T-helper 17 cell (primary cell): ENCODE results near the gene TMEM11. TPM values are rescaled to one million over a fixed set of nuclear protein-coding genes. Genes with fewer than 3 reads are reported as not detected.
A peak's percentile ranks its signal among the peaks of the same experiment; 100 is the strongest.
"Not testable (repeated sequence)": the region's sequence is repeated elsewhere in the genome, so short reads cannot be mapped to it uniquely, and the experiment has no call there.

Experiments used
- ATAC-seq: fragments of 150-1000 bp; cut with Tn5 transposase; 2 replicates; pipeline ENCODE4 v1.10.0; 2021; ENCODE audit warnings: mild to moderate bottlenecking, moderate library complexity
- DNase-seq, 3 donors: peaks; one replicate each; pipeline versions ENCODE4 v3.0.0 to v3.0.0-alpha.2; 2020 to 2021
- H3K9me3 ChIP-seq: one replicate; pipeline ENCODE4 v1.7.0; 2013; ENCODE audit warnings: low read length, mild to moderate bottlenecking; ENCODE audit not compliant: control insufficient read depth, poor library complexity, severe bottlenecking
- H3K27ac Mint-ChIP-seq: one replicate; pipeline ENCODE4 v1.8.0; 2022; ENCODE audit warnings: mild to moderate bottlenecking, moderate library complexity, mixed read lengths
- H3K27me3 Mint-ChIP-seq: one replicate; pipeline ENCODE4 v1.8.0; 2022; ENCODE audit warnings: mixed read lengths
- H3K36me3 Mint-ChIP-seq: one replicate; pipeline ENCODE4 v1.8.0; 2022; ENCODE audit warnings: low read depth, mixed read lengths
- H3K4me1 Mint-ChIP-seq: one replicate; pipeline ENCODE4 v1.8.0; 2022; ENCODE audit warnings: mild to moderate bottlenecking, mixed read lengths
- H3K4me3 Mint-ChIP-seq: one replicate; pipeline ENCODE4 v1.8.0; 2022; ENCODE audit warnings: mild to moderate bottlenecking, moderate library complexity, mixed read lengths
- total RNA-seq, 4 donors: library from RNA in 2 of 4; stranded (reverse) in 2 of 4; gene quantifications; one replicate each; pipeline ENCODE4 v1.2.3 and lab custom pipeline; 2022 to 2026

TMEM11 gene
- total RNA-seq, 2 donors from 2014 or later, result 10.3 to 17.2 TPM

DNA sequence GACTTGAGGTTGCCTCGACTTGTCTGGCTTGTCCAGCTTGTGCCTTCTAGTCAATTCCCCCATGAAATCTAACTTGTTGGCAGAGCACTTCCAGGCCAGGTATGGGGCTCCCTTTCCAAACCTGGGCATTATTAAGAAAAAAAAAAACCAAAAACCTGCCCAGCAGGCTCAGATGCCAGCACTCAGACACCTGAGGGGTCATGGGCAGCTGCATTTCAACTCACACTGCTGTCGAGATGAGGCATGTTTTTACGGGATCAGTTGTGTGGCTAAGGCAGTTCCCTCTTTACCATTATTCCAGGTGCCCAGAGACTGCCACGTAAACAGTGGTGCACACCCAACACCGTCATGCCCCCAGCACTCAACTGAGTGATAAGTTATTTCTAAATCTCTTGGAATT is 17.8 kb downstream of the TMEM11 start:
- no peaks in the 10 kb centered on the region for H3K27me3 Mint-ChIP-seq
- peaks cover 2% of the 10 kb centered on the region for H3K36me3 Mint-ChIP-seq
- DNase-seq (no peak), ATAC-seq (no peak)
- no peaks in the 10 kb centered on the region for H3K9me3 ChIP-seq
- H3K27ac Mint-ChIP-seq, result no peak overlapping the region
- no peak overlapping the region for H3K4me3 Mint-ChIP-seq
- peaks cover 16% of the 10 kb centered on the region for H3K4me1 Mint-ChIP-seq

- H3K36me3 Mint-ChIP-seq, result peaks cover 2% of the 10 kb centered on the region
- peak overlapping the region; percentile 80 for H3K27ac Mint-ChIP-seq
- H3K9me3 ChIP-seq, result no peaks in the 10 kb centered on the region
- no peak for DNase-seq
- H3K4me1 Mint-ChIP-seq, result peaks cover 7% of the 10 kb centered on the region
- no peaks in the 10 kb centered on the region for H3K27me3 Mint-ChIP-seq
- no peak for ATAC-seq
- no peak overlapping the region for H3K4me3 Mint-ChIP-seq
Observed at GRCh38 chr17:21194703-21195102, 19.3 kb downstream of the TMEM11 start.

GRCh38 chr17:21194226-21194625 is 19.7 kb downstream of the TMEM11 start:
- ATAC-seq, result no peak
- H3K4me3 Mint-ChIP-seq, result no peak overlapping the region
- no peak for DNase-seq
- H3K27me3 Mint-ChIP-seq, result no peaks in the 10 kb centered on the region
- H3K36me3 Mint-ChIP-seq, result peaks cover 2% of the 10 kb centered on the region
- no peaks in the 10 kb centered on the region for H3K9me3 ChIP-seq
- H3K27ac Mint-ChIP-seq, result no peak overlapping the region
- peaks cover 7% of the 10 kb centered on the region for H3K4me1 Mint-ChIP-seq

- Mint-ChIP-seq H3K27ac (no peak overlapping the region), H3K36me3 (no peaks in the 10 kb centered on the region), H3K4me3 (no peak overlapping the region), H3K27me3 (no peaks in the 10 kb centered on the region), H3K4me1 (peaks cover 2% of the 10 kb centered on the region)
- peak; percentile 68 for ATAC-seq
- no peaks in the 10 kb centered on the region for H3K9me3 ChIP-seq
- DNase-seq, result no peak
Observed at GRCh38 chr17:21193031-21193430, 20.9 kb downstream of the TMEM11 start.

GRCh38 chr17:21192414-21192813 is 21.5 kb downstream of the TMEM11 start:
- not testable (repeated sequence) for H3K27ac Mint-ChIP-seq, H3K36me3 Mint-ChIP-seq

GRCh38 chr17:21191698-21192097 is 22.3 kb downstream of the TMEM11 start:
- no peak for ATAC-seq
- Mint-ChIP-seq H3K27me3 (no peaks in the 10 kb centered on the region), H3K36me3 (no peaks in the 10 kb centered on the region), H3K4me1 (peaks cover 3% of the 10 kb centered on the region), H3K4me3 (no peak overlapping the region), H3K27ac (no peak overlapping the region)
- no peak for DNase-seq
- no peaks in the 10 kb centered on the region for H3K9me3 ChIP-seq

More at GRCh38 chr17:21192414-21192813, 21.5 kb downstream of the TMEM11 start:
- not testable (repeated sequence) for H3K4me1 Mint-ChIP-seq, H3K27me3 Mint-ChIP-seq, H3K4me3 Mint-ChIP-seq, ATAC-seq, H3K9me3 ChIP-seq, DNase-seq

DNA sequence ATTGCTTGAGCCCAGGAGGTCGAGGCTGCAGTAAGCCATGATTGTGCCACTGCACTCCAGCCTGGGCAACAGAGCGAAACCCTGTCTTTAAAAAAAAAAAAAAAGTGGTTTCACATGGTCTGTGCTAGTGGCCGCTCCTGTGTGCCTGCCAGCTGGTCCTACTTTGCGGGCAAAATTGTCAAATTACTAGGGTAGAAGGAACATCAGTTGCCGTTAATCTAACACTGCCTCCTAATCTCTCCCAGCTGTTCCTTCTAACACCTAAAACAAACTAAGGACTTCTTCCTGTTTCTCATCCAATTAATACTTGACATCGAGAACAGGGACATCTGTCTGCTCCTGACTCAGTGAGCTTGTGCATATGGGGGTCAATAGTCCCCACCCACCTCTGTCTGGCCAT is 23.9 kb downstream of the TMEM11 start:
- Mint-ChIP-seq H3K4me1 (peaks cover 7% of the 10 kb centered on the region), H3K4me3 (no peak overlapping the region), H3K36me3 (no peaks in the 10 kb centered on the region), H3K27ac (no peak overlapping the region), H3K27me3 (no peaks in the 10 kb centered on the region)
- H3K9me3 ChIP-seq, result no peaks in the 10 kb centered on the region
- DNase-seq, result no peak
- no peak for ATAC-seq

- DNase-seq (no peak), ATAC-seq (no peak)
- Mint-ChIP-seq H3K4me1 (peaks cover 5% of the 10 kb centered on the region), H3K27me3 (no peaks in the 10 kb centered on the region), H3K27ac (no peak overlapping the region), H3K4me3 (no peak overlapping the region), H3K36me3 (no peaks in the 10 kb centered on the region)
- H3K9me3 ChIP-seq, result no peaks in the 10 kb centered on the region
Observed at GRCh38 chr17:21189361-21189760, 24.6 kb downstream of the TMEM11 start.

GRCh38 chr17:21186399-21187187 is 27.4 kb downstream of the TMEM11 start:
- H3K27ac Mint-ChIP-seq, result no peak overlapping the region
- no peaks in the 10 kb centered on the region for H3K27me3 Mint-ChIP-seq
- peaks cover 11% of the 10 kb centered on the region for H3K4me1 Mint-ChIP-seq
- H3K36me3 Mint-ChIP-seq, result no peaks in the 10 kb centered on the region
- ATAC-seq, result no peak
- DNase-seq, result no peak
- peak overlapping the region; percentile 19 for H3K4me3 Mint-ChIP-seq
- H3K9me3 ChIP-seq, result no peaks in the 10 kb centered on the region

DNA sequence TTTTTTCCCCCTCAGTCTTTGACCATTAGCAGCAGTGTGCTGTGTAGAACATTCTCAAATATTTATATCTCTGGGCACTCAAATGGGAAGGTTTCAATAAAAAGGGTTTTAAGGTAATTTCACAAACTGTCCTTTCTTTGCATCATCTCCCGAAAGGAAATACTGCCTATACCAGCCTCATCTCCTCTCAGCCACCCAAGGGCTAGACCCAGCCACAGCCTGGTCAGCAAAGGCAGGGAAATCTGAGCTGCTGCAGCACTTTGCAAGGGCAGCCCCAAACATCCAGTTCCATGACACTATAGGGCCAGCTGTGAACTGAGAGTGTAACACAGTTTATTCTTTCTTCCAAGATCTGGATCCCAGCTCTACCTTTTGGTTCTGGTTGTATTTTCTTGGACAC is 28.9 kb downstream of the TMEM11 start:
- H3K4me1 Mint-ChIP-seq, result peaks cover 11% of the 10 kb centered on the region
- no peaks in the 10 kb centered on the region for H3K9me3 ChIP-seq
- no peaks in the 10 kb centered on the region for H3K36me3 Mint-ChIP-seq
- H3K27ac Mint-ChIP-seq, result no peak overlapping the region
- no peak for ATAC-seq
- DNase-seq, result no peak
- no peaks in the 10 kb centered on the region for H3K27me3 Mint-ChIP-seq
- no peak overlapping the region for H3K4me3 Mint-ChIP-seq

- Mint-ChIP-seq H3K4me3 (no peak overlapping the region), H3K27me3 (no peaks in the 10 kb centered on the region), H3K27ac (peak overlapping the region; percentile 67), H3K4me1 (peaks cover 11% of the 10 kb centered on the region), H3K36me3 (no peaks in the 10 kb centered on the region)
- DNase-seq (no peak), ATAC-seq (no peak)
- H3K9me3 ChIP-seq, result no peaks in the 10 kb centered on the region
Observed at GRCh38 chr17:21184570-21184969, 29.4 kb downstream of the TMEM11 start.

GRCh38 chr17:21183468-21183867 is 30.5 kb downstream of the TMEM11 start:
- no peak overlapping the region for H3K4me3 Mint-ChIP-seq
- H3K27me3 Mint-ChIP-seq, result no peaks in the 10 kb centered on the region
- peak overlapping the region; percentile 60 for H3K27ac Mint-ChIP-seq

DNA sequence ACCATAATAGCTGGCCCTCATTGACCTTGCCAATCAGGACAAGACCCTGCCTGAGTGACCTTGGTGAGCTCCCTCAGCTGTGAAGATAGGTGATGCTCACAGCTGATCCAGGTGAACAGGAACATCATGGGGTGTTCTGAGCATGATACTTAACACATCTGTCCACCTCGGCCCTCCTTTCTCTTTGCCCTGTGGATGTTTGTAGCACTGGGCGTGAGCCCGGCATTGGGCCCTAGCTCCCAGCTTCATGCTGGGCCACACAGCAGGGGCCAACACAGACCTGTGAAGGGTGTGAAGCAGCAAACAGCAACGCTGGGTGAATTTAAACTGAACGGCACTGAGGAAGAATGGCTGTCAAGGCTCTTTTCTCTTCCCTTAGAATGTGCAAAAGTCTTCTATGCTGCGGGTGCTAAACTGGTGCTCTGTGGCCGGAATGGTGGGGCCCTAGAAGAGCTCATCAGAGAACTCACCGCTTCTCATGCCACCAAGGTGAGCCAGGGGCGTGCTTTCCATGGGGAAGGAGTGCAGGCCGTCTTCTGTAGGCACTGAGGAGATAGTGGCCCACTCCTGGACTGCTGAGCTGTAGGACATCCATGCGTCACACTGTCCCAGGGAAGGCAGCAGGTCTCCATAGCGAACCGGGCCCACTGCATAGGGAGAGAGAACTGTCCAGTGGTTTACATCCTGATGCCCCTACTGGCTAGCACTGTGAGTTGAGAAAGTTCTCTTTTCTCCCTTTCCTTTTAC is 35.9 kb downstream of the TMEM11 start:
- H3K27me3 Mint-ChIP-seq, result no peaks in the 10 kb centered on the region
- DNase-seq (no peak), ATAC-seq (no peak)
- H3K27ac Mint-ChIP-seq, result no peak overlapping the region
- peaks cover 8% of the 10 kb centered on the region for H3K36me3 Mint-ChIP-seq
- H3K4me1 Mint-ChIP-seq, result peaks cover 5% of the 10 kb centered on the region
- H3K4me3 Mint-ChIP-seq, result no peak overlapping the region
- H3K9me3 ChIP-seq, result no peaks in the 10 kb centered on the region

More at GRCh38 chr17:21183468-21183867, 30.5 kb downstream of the TMEM11 start:
- Mint-ChIP-seq H3K4me1 (peaks cover 11% of the 10 kb centered on the region), H3K36me3 (no peaks in the 10 kb centered on the region)
- no peak for DNase-seq
- H3K9me3 ChIP-seq, result no peaks in the 10 kb centered on the region
- no peak for ATAC-seq
